HFF-Myc (cell line): ENCODE measurements around the gene ANK3.

Experiments
- DNase-seq: peaks from one replicate; pipeline ENCODE4 v3.0.0-alpha.2; 2011; ENCODE audit warnings: low read depth; ENCODE audit errors: extremely low read depth
- H3K4me3 ChIP-seq: replicated peaks from 2 replicates; pipeline ENCODE4 v1.5.1; 2011; ENCODE audit warnings: low read depth, mild to moderate bottlenecking, control low read depth, low read length
- CTCF ChIP-seq: IDR thresholded peaks from 2 replicates; pipeline ENCODE4 v1.5.1; 2012; ENCODE audit warnings: mild to moderate bottlenecking, low read depth, low read length, control low read depth; ENCODE audit errors: missing control alignments

Gene ANK3

GRCh38 chr10:60194421-60194820 is 195.3 kb downstream of the ANK3 start:
- DNase-seq, result no peak
- H3K4me3 ChIP-seq, result no peak overlapping the region
- no peak for TF ChIP-seq CTCF

GRCh38 chr10:60192946-60193345 is 196.7 kb downstream of the ANK3 start:
- no peak for DNase-seq
- no peak overlapping the region for H3K4me3 ChIP-seq
- TF ChIP-seq CTCF, result no peak

GRCh38 chr10:60189861-60190475 is 199.7 kb downstream of the ANK3 start:
- no peak for DNase-seq
- TF ChIP-seq CTCF, result no peak
- H3K4me3 ChIP-seq, result no peak overlapping the region

- no peak for DNase-seq
- no peak overlapping the region for H3K4me3 ChIP-seq
- TF ChIP-seq CTCF, result no peak
Observed at GRCh38 chr10:60188548-60188947, 201.1 kb downstream of the ANK3 start.

- TF ChIP-seq CTCF, result no peak
- no peak for DNase-seq
- no peak overlapping the region for H3K4me3 ChIP-seq
Observed at GRCh38 chr10:60187691-60188090, 202.0 kb downstream of the ANK3 start.

- TF ChIP-seq CTCF, result no peak
- no peak for DNase-seq
- no peak overlapping the region for H3K4me3 ChIP-seq
Observed at GRCh38 chr10:60186315-60187071, 203.2 kb downstream of the ANK3 start.
